Loucy (cell line): ENCODE data around the gene ZNF467.

Experiments used
- EZH2phosphoT487 ChIP-seq: fragments of 200-600 bp; IDR thresholded peaks from 2 replicates; pipeline ENCODE4 v1.6.1; 2018; ENCODE audit warnings: antibody characterized with exemption, mild to moderate bottlenecking, moderate library complexity, borderline replicate concordance
- TF ChIP-seq, protein P1 (sequence below): fragments of 200-600 bp; sonication (generic); conservative IDR thresholded peaks from 2 replicates; pipeline ENCODE4 v1.5.1; 2014; ENCODE audit warnings: mild to moderate bottlenecking, antibody characterized with exemption, low read length

DNA sequence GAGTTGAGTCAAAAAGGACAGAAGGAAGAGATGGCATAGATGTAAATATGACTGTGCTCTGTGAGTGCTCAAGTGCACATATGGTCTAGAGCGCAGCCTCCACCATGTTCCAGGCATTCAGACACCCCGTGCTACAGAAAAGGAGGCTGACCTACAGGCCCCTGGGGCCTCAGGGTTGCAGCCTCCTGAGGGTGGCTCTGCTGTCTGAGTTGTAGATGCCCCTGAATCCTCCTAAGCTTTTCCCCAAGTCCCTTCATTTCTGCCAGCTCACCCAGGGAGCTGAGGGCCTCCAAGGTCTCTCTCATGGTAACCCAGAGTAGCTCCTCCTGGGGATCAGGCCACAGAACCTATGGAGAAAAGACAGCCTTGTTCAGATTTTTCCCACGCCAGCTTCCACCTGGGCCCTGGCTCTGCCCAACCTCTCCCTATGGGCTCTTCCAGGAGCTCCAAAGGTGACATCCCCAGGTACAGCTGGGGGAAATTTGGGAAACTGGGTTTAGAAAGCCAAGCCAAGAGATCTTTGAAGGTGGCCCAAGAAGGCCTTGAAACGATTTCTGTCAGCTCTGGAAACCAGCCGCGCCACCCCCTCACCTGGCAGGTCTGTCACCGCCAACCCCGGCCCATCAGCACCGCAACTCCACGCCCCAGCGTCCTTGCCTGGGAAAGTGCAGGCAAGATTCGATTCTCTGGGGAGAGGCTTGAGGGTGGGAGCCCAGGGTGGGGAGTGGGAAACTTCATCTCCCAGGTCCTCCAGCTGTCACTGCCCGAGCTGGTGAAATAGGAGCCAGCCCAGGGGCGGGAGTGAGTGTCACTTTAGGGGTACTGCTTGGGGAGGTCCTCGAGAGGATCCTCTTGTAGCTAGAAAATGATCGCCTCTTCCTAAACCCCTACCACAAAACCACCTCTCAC lies 2.4 kb downstream of the ZNF467 start:
- TF ChIP-seq, protein P1, sequence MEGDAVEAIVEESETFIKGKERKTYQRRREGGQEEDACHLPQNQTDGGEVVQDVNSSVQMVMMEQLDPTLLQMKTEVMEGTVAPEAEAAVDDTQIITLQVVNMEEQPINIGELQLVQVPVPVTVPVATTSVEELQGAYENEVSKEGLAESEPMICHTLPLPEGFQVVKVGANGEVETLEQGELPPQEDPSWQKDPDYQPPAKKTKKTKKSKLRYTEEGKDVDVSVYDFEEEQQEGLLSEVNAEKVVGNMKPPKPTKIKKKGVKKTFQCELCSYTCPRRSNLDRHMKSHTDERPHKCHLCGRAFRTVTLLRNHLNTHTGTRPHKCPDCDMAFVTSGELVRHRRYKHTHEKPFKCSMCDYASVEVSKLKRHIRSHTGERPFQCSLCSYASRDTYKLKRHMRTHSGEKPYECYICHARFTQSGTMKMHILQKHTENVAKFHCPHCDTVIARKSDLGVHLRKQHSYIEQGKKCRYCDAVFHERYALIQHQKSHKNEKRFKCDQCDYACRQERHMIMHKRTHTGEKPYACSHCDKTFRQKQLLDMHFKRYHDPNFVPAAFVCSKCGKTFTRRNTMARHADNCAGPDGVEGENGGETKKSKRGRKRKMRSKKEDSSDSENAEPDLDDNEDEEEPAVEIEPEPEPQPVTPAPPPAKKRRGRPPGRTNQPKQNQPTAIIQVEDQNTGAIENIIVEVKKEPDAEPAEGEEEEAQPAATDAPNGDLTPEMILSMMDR: no peak
- TF ChIP-seq EZH2phosphoT487: no peak
